PFSK-1 (cell line): ENCODE data around the gene DHRS7.

Source experiments
- FOXP2 ChIP-seq: optimal IDR thresholded peaks from 2 replicates; pipeline ENCODE3; 2011; ENCODE audit warnings: borderline replicate concordance, control low read depth, inconsistent platforms; ENCODE audit not compliant: insufficient read depth; ENCODE audit errors: extremely low read length, extremely low read depth
- POLR2AphosphoS5 ChIP-seq: IDR thresholded peaks from 2 replicates; pipeline ENCODE4 v1.6.1; 2012; ENCODE audit warnings: low read depth, mild to moderate bottlenecking, control low read depth, low read length, moderate library complexity
- SIN3A ChIP-seq: IDR thresholded peaks from 2 replicates; pipeline ENCODE4 v1.6.1; 2012; ENCODE audit warnings: mild to moderate bottlenecking, low read length, moderate library complexity, borderline replicate concordance; ENCODE audit not compliant: insufficient read depth
- TAF1 ChIP-seq: IDR thresholded peaks from 2 replicates; pipeline ENCODE4 v1.6.1; 2012; ENCODE audit warnings: low read length, control low read depth, borderline replicate concordance; ENCODE audit not compliant: insufficient read depth
- TF ChIP-seq, protein P1 (sequence below), 2 experiments: IDR thresholded peaks; 2 replicates each; pipeline versions ENCODE4 v1.6.1 to v1.8.0; 2011 to 2012; ENCODE audit warnings: low read depth in 2 of 2, low read length in 2 of 2, control low read depth in 1 of 2, inconsistent platforms in 1 of 2, mild to moderate bottlenecking in 1 of 2, moderate library complexity in 1 of 2; ENCODE audit not compliant: insufficient read depth in 1 of 2

The DHRS7 gene

DNA sequence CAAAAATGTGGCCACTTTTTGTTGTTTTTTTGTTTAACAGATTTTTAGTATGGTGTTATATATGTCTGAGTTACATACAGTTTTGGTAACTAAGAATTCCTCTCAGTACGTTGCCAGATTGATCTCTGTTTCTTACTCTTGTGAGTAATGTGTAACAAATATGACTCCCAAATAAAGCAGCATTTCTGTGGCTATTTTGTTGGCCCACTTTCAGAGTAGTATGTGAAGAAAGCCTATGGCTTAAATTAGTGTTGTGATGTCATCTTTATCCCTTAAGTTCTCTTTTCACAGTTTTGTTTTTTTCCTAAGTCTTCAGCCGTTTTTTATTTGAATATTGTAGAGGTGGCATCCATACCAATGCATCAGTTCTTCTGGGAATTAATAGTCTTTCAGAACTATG is 62.8 kb downstream of the DHRS7 start:
- TF ChIP-seq SIN3A (no peak), TAF1 (no peak), FOXP2 (no peak), POLR2AphosphoS5 (no peak)
- TF ChIP-seq, protein P1, sequence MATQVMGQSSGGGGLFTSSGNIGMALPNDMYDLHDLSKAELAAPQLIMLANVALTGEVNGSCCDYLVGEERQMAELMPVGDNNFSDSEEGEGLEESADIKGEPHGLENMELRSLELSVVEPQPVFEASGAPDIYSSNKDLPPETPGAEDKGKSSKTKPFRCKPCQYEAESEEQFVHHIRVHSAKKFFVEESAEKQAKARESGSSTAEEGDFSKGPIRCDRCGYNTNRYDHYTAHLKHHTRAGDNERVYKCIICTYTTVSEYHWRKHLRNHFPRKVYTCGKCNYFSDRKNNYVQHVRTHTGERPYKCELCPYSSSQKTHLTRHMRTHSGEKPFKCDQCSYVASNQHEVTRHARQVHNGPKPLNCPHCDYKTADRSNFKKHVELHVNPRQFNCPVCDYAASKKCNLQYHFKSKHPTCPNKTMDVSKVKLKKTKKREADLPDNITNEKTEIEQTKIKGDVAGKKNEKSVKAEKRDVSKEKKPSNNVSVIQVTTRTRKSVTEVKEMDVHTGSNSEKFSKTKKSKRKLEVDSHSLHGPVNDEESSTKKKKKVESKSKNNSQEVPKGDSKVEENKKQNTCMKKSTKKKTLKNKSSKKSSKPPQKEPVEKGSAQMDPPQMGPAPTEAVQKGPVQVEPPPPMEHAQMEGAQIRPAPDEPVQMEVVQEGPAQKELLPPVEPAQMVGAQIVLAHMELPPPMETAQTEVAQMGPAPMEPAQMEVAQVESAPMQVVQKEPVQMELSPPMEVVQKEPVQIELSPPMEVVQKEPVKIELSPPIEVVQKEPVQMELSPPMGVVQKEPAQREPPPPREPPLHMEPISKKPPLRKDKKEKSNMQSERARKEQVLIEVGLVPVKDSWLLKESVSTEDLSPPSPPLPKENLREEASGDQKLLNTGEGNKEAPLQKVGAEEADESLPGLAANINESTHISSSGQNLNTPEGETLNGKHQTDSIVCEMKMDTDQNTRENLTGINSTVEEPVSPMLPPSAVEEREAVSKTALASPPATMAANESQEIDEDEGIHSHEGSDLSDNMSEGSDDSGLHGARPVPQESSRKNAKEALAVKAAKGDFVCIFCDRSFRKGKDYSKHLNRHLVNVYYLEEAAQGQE (IDR thresholded peaks at IDR 0.05; ENCODE audit: insufficient read depth in 1 of 2, low read depth in 2 of 2, low read length in 2 of 2), result no peak

DNA sequence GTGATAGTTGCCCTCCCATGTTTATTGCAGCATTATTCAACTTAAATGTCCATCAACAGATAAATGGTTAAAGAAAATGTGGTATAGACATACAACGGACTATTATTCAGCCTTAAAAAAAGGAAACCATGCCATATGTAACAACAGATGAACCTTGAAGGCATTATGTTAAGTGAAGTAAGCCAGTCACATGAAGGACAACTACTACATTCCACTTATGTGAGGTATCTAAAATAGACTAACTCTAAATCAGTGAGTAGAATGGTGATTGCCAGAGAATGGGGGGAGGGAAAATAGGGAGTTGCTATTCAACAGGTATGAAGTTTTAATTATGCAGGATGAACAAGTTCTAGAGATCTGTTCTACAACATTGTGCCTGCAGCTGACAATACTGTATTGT is 63.4 kb downstream of the DHRS7 start:
- TF ChIP-seq, protein P1 (IDR thresholded peaks at IDR 0.05; ENCODE audit: insufficient read depth in 1 of 2, low read depth in 2 of 2, low read length in 2 of 2), result no peak
- TF ChIP-seq FOXP2 (no peak), SIN3A (no peak), POLR2AphosphoS5 (no peak)

DNA sequence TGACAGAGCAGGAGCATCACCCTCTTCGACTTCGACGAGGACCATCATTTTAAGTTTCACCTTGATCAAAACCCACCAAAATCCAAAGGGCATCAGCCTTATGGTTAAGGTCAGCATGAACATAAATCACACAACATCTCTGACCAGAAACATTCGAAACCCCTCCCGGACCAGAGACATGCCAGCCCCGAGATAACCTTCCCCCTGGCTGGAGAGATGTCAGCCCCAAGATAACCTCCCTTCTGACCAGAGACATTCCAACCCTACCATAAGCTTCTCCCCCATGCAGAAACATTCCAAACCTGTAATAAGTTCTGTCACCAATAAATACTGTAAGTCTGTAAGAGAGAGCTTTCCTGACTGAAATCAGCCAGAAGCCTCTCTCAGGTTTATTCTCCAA is 67.2 kb downstream of the DHRS7 start:
- TF ChIP-seq TAF1 (no peak), SIN3A (no peak), FOXP2 (no peak), POLR2AphosphoS5 (no peak)
- TF ChIP-seq, protein P1 (IDR thresholded peaks at IDR 0.05; ENCODE audit: insufficient read depth in 1 of 2, low read depth in 2 of 2, low read length in 2 of 2), result no peak

DNA sequence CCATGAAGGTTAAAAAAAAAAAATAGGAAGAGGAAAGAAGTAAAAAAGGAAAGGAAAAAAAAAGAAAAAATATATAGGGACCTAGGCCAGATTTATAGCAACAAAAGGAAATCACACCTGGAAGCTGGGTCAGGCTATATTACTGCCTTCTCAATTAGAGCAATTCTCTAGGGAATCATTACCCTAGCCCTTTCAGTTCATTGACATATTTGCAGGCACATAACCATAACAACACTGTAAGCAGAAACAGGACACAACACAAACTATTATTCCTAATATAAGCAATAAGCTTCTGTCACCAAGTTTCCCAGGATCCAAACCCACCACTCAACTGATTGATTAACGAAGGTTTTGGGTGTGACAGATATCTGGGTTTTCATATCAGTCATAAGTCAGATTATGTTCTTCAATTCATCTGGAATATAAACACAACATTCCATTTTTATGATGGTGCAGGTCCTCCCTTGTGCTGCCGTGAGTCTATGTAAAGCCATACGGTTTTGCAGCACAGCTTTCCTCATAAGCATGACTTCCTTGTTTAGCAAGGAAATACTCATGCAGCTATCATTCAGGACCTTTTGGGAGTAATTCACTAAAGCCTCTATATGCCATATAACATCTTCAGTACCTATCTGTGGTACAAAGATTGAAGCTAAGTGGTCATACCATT is 69.3 kb downstream of the DHRS7 start:
- no peak for TF ChIP-seq POLR2AphosphoS5
- TF ChIP-seq FOXP2, result no peak
- no peak for TF ChIP-seq TAF1
- TF ChIP-seq, protein P1 (IDR thresholded peaks at IDR 0.05; ENCODE audit: insufficient read depth in 1 of 2, low read depth in 2 of 2, low read length in 2 of 2), result no peak
- TF ChIP-seq SIN3A, result no peak

DNA sequence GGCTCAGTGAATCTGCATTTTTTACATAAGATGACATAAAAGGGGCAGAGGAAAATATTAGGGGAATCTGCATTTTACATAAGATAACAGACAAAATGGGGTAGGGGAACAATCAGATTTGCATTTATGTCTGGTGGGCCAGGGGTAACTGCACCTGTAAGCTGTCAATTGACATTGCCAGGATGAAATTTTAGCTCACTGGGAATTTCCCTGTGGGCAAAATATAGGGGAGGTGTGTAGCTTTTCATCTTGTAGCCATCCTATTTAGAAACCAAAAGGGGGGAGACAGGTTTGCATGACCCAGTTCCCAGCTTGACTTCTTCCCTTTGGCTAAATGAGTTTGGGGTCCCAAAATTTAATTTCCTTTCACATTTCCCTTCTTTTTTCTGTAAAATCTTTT is 70.0 kb downstream of the DHRS7 start:
- TF ChIP-seq FOXP2 (no peak), TAF1 (no peak), SIN3A (no peak), POLR2AphosphoS5 (no peak)
- TF ChIP-seq, protein P1 (IDR thresholded peaks at IDR 0.05; ENCODE audit: insufficient read depth in 1 of 2, low read depth in 2 of 2, low read length in 2 of 2), result no peak
